GM13976 (cell line): ENCODE measurements around the gene CADM1.

Experiments used
- DNase-seq: peaks from one replicate; pipeline ENCODE4 v3.0.0; 2012; ENCODE audit warnings: low spot score
- in situ Hi-C: fragments of 300-500 bp; cut with MboI; formaldehyde crosslinking; loops from one replicate; pipeline ENCODE4 v1.12.0; 2022; ENCODE audit warnings: low sequenced_read_pairs, mixed read lengths, inconsistent platforms; ENCODE audit not compliant: unreplicated experiment
- TF ChIP-seq, protein P1 (sequence below): IDR thresholded peaks from 2 replicates; pipeline ENCODE4 v1.5.1; 2012; ENCODE audit warnings: borderline replicate concordance, mild to moderate bottlenecking; ENCODE audit not compliant: insufficient read depth; ENCODE audit errors: extremely low read depth, missing control alignments, control extremely low read depth

Gene CADM1

GRCh38 chr11:115393950-115394349 lies 110.3 kb downstream of the CADM1 start:
- in situ Hi-C loops: no loop called here
- TF ChIP-seq, protein P1, sequence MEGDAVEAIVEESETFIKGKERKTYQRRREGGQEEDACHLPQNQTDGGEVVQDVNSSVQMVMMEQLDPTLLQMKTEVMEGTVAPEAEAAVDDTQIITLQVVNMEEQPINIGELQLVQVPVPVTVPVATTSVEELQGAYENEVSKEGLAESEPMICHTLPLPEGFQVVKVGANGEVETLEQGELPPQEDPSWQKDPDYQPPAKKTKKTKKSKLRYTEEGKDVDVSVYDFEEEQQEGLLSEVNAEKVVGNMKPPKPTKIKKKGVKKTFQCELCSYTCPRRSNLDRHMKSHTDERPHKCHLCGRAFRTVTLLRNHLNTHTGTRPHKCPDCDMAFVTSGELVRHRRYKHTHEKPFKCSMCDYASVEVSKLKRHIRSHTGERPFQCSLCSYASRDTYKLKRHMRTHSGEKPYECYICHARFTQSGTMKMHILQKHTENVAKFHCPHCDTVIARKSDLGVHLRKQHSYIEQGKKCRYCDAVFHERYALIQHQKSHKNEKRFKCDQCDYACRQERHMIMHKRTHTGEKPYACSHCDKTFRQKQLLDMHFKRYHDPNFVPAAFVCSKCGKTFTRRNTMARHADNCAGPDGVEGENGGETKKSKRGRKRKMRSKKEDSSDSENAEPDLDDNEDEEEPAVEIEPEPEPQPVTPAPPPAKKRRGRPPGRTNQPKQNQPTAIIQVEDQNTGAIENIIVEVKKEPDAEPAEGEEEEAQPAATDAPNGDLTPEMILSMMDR: no peak
- DNase-seq: no peak

DNA sequence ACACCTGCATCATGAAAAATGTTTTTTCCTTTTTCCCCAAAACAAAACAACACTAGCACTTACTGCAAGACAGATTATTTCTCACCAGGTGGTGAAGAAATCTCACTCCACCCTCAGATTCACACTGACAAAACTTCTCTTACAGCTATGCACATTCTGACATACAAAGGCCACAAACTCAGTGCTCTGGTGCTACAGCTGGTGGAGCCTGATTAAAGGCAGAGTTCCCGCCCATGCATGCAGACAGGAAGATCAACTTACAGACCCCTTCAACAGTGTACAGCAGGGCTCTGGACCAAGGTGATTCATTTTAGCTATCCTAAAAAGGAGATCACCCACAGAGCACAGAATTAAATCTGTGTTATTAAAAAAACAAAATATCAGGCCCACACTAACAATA lies 112.6 kb downstream of the CADM1 start:
- TF ChIP-seq, protein P1: no peak
- DNase-seq: no peak
- in situ Hi-C loops: no loop called here

DNA sequence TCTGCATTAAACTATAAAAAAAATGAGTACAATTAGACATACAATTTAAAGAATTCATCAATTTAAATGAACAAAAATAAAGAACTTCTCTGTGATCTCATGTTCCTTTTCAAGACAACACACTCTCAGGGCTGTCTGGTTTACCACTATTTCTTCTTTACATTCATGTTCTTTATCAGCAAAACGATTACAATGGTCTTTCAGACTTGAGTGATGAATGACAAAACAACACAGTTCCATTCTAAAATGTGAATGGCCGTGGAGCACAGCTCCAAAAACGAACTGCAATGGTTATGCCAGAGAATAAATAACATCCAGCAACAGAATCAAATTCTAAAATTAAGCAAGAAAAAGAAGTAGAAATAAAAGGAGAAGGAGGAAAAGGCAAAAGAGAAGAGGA lies 113.1 kb downstream of the CADM1 start:
- in situ Hi-C loops: no loop called here
- no peak for DNase-seq
- TF ChIP-seq, protein P1: no peak

GRCh38 chr11:115390441-115390840 lies 113.8 kb downstream of the CADM1 start:
- in situ Hi-C loops: no loop called here
- no peak for DNase-seq
- TF ChIP-seq, protein P1: no peak

DNA sequence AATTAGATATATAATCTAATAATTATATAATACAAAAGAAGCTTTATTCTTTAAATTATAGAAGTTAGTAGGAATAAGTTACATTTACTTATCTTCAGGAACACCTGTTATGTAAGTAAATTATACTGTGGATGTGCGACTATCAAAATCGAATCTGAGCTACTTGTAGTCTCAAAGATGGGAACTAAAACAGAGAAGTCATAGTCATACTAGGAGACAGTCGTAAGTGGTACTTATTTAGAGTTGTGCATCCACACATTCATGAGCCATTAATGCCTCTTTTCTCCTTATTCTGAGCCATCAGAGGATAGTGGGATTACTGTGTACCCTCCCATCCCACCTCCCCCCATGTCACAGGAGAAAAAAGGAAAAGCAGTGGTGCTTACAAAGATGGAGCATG lies 114.4 kb downstream of the CADM1 start:
- no peak for DNase-seq
- in situ Hi-C loops: no loop called here
- TF ChIP-seq, protein P1: no peak

- DNase-seq: no peak
- TF ChIP-seq, protein P1: no peak
- in situ Hi-C loops: no loop called here
These were observed 119.0 kb downstream of the CADM1 start for GRCh38 chr11:115385226-115385625.

GRCh38 chr11:115384236-115384635 lies 120.0 kb downstream of the CADM1 start:
- in situ Hi-C loops: no loop called here
- TF ChIP-seq, protein P1: no peak
- no peak for DNase-seq
